ENCODE data around the gene CAMTA2. TPM values are rescaled to one million over a fixed set of nuclear protein-coding genes. Genes with fewer than 3 reads are reported as not detected.

Gene CAMTA2
- total RNA-seq, 4 donors from 2014 or later = 35.9 to 71.8 (median 51.8) TPM

- intact Hi-C loops (cut with DNase I; ENCODE audit: low total_unique reads) = loop anchor here (10.0 kb wide), 1 partner anchor 92 kb away; no protein-coding TSS in a partner anchor
- H3K9me3 ChIP-seq = no peaks in the 10 kb centered on the region
- WGBS, 2 donors (ENCODE audit: low coverage in 1 of 2) = 92 to 100% methylated on average over 4 to 12 of the region's 12 CpGs
- H3K4me1 ChIP-seq = peaks cover 12 to 20% (median 16%) of the 10 kb centered on the region in 4 donors
- TF ChIP-seq EP300 (IDR thresholded peaks at IDR 0.05; ENCODE audit: low read depth) = no peak
- no peak for TF ChIP-seq CTCF (IDR thresholded peaks at IDR 0.05)
- no peak for TF ChIP-seq POLR2A (IDR thresholded peaks at IDR 0.05)
- no peak for TF ChIP-seq POLR2AphosphoS5 (IDR thresholded peaks at IDR 0.05)
- no peak overlapping the region for H3K4me3 ChIP-seq
- no peak overlapping the region for H3K27ac ChIP-seq
- DNase-seq = no peak
- no peaks in the 10 kb centered on the region for H3K27me3 ChIP-seq
- in situ Hi-C loops (cut with MboI; ENCODE audit: low pct_ligation_motif_present in 1 of 4, low pct_unique_long_range_greater_than_20kb in 1 of 4, low sequenced_read_pairs in 3 of 4) = loop anchor here in 1 of 4 donors (10.0 kb wide), 1 partner anchor 58 kb away; no protein-coding TSS in a partner anchor
- H3K36me3 ChIP-seq = peaks cover 0 to 47% (median 13%) of the 10 kb centered on the region in 4 donors
Measured at GRCh38 chr17:4972752-4973151, 14.7 kb downstream of the CAMTA2 start.

- H3K27ac ChIP-seq = peak overlapping the region in 1 of 4 donors; percentile 3
- intact Hi-C loops (cut with DNase I; ENCODE audit: low total_unique reads) (loop anchor here (10.0 kb wide), 1 partner anchor 92 kb away; no protein-coding TSS in a partner anchor), in situ Hi-C loops (cut with MboI; ENCODE audit: low pct_ligation_motif_present in 1 of 4, low pct_unique_long_range_greater_than_20kb in 1 of 4, low sequenced_read_pairs in 3 of 4) (loop anchor here in 1 of 4 donors (10.0 kb wide), 1 partner anchor 58 kb away; no protein-coding TSS in a partner anchor)
- WGBS, 2 donors (ENCODE audit: low coverage in 1 of 2) = 89% methylated on average over 12 of the region's 12 CpGs; no CpG with 5 or more reads in 1 of the 2 donors
- TF ChIP-seq POLR2AphosphoS5 (IDR thresholded peaks at IDR 0.05) (peak in 1 of 3 donors; percentile 15), EP300 (IDR thresholded peaks at IDR 0.05; ENCODE audit: low read depth) (no peak)
- H3K4me1 ChIP-seq = peaks cover 12 to 20% (median 16%) of the 10 kb centered on the region in 4 donors
- H3K4me3 ChIP-seq = no peak overlapping the region
- peaks cover 0 to 45% (median 11%) of the 10 kb centered on the region in 4 donors for H3K36me3 ChIP-seq
- H3K9me3 ChIP-seq = no peaks in the 10 kb centered on the region
- DNase-seq = no peak
- H3K27me3 ChIP-seq = no peaks in the 10 kb centered on the region
Measured at GRCh38 chr17:4972322-4972721, 15.2 kb downstream of the CAMTA2 start.

- 84% methylated on average over 6 of the region's 6 CpGs; no CpG with 5 or more reads in 1 of the 2 donors for whole genome bisulfite sequencing, 2 donors (ENCODE audit: low coverage in 1 of 2)
- no peak for DNase-seq
- H3K27ac ChIP-seq = peak overlapping the region in 1 of 4 donors; percentile 3
- no peaks in the 10 kb centered on the region for H3K9me3 ChIP-seq
- intact Hi-C loops (cut with DNase I; ENCODE audit: low total_unique reads) (loop anchor here (10.0 kb wide), 1 partner anchor 93 kb away; no protein-coding TSS in a partner anchor), in situ Hi-C loops (cut with MboI; ENCODE audit: low pct_ligation_motif_present in 1 of 4, low pct_unique_long_range_greater_than_20kb in 1 of 4, low sequenced_read_pairs in 3 of 4) (loop anchor here in 1 of 4 donors (10.0 kb wide), 1 partner anchor 57 kb away; no protein-coding TSS in a partner anchor)
- peaks cover 12 to 20% (median 16%) of the 10 kb centered on the region in 4 donors for H3K4me1 ChIP-seq
- H3K4me3 ChIP-seq = no peak overlapping the region
- TF ChIP-seq POLR2AphosphoS5 (IDR thresholded peaks at IDR 0.05) (no peak), POLR2A (IDR thresholded peaks at IDR 0.05) (no peak), EP300 (IDR thresholded peaks at IDR 0.05; ENCODE audit: low read depth) (no peak), CTCF (IDR thresholded peaks at IDR 0.05) (no peak)
- no peaks in the 10 kb centered on the region for H3K27me3 ChIP-seq
- H3K36me3 ChIP-seq = peaks cover 0 to 40% (median 8%) of the 10 kb centered on the region in 4 donors
Measured at GRCh38 chr17:4971826-4972225, 15.6 kb downstream of the CAMTA2 start.

- 80 to 96% methylated on average over 3 to 8 of the region's 8 CpGs for WGBS, 2 donors (ENCODE audit: low coverage in 1 of 2)
- peak overlapping the region; percentile 91 to 98 (median 96) for H3K27ac ChIP-seq
- H3K36me3 ChIP-seq = peaks cover 0 to 36% (median 5%) of the 10 kb centered on the region in 4 donors
- intact Hi-C loops (cut with DNase I; ENCODE audit: low total_unique reads) = loop anchor here (10.0 kb wide), 1 partner anchor 95 kb away; no protein-coding TSS in a partner anchor
- H3K4me3 ChIP-seq = no peak overlapping the region
- H3K4me1 ChIP-seq = peaks cover 14 to 33% (median 26%) of the 10 kb centered on the region in 4 donors
- in situ Hi-C loops (cut with MboI; ENCODE audit: low pct_ligation_motif_present in 1 of 4, low pct_unique_long_range_greater_than_20kb in 1 of 4, low sequenced_read_pairs in 3 of 4) = loop anchor here in 1 of 4 donors (10.0 kb wide), 1 partner anchor 55 kb away; no protein-coding TSS in a partner anchor
- no peak for DNase-seq
- H3K27me3 ChIP-seq = no peaks in the 10 kb centered on the region
- TF ChIP-seq EP300 (IDR thresholded peaks at IDR 0.05; ENCODE audit: low read depth) = no peak
- no peak for TF ChIP-seq POLR2A (IDR thresholded peaks at IDR 0.05)
- TF ChIP-seq CTCF (IDR thresholded peaks at IDR 0.05) = no peak
- no peak for TF ChIP-seq POLR2AphosphoS5 (IDR thresholded peaks at IDR 0.05)
- no peaks in the 10 kb centered on the region for H3K9me3 ChIP-seq
Measured at GRCh38 chr17:4970273-4970672, 17.2 kb downstream of the CAMTA2 start.
